B cell (primary cell): ENCODE results near the gene VPS26B.

ENCODE experiments used
- CTCF ChIP-seq: fragments of 200-600 bp; IDR thresholded peaks from one replicate; pipeline ENCODE4 v1.8.0; 2022; ENCODE audit warnings: antibody characterized with exemption, mild to moderate bottlenecking
- EZH2 ChIP-seq: IDR thresholded peaks from 2 replicates; pipeline ENCODE4 v1.6.1; 2012; ENCODE audit warnings: borderline replicate concordance, low read depth, mild to moderate bottlenecking, moderate library complexity, low read length; ENCODE audit not compliant: insufficient read depth, poor library complexity, severe bottlenecking

GRCh38 chr11:134258577-134258976 is 34.1 kb downstream of the VPS26B start:
- TF ChIP-seq CTCF (no peak), EZH2 (no peak)
